Upper lobe of left lung (tissue), 6 donors: ENCODE results near the gene CTSF. TPM values are rescaled to one million over a fixed set of nuclear protein-coding genes. Genes with fewer than 3 reads are reported as not detected.

Experiments
- ATAC-seq, 2 donors: fragments of 200-7000 bp; cut with Tn5 transposase; one replicate each; pipeline ENCODE4 v1.9.1; 2022; ENCODE audit warnings: mild to moderate bottlenecking in 2 of 2, moderate library complexity in 2 of 2; ENCODE audit not compliant: low FRiP score in 2 of 2
- DNase-seq, 2 donors: peaks; one replicate each; pipeline ENCODE4 v3.0.0-alpha.2; 2019 to 2020
- H3K27ac ChIP-seq, 4 donors: fragments of 200-600 bp; sonication (generic); one replicate each; pipeline ENCODE4 v1.5.1; 2016 to 2019
- H3K27me3 ChIP-seq, 4 donors: fragments of 200-600 bp; sonication (generic); one replicate each; pipeline ENCODE4 v1.5.1; 2017 to 2019
- H3K36me3 ChIP-seq, 4 donors: fragments of 200-600 bp; sonication (generic); one replicate each; pipeline ENCODE4 v1.5.1; 2016 to 2019
- H3K4me1 ChIP-seq, 4 donors: fragments of 200-600 bp; sonication (generic); one replicate each; pipeline ENCODE4 v1.5.1; 2018 to 2019
- H3K4me3 ChIP-seq, 4 donors: fragments of 200-600 bp; sonication (generic); one replicate each; pipeline ENCODE4 v1.5.1; 2017 to 2019; ENCODE audit warnings: mild to moderate bottlenecking in 2 of 4, moderate library complexity in 1 of 4
- H3K9me3 ChIP-seq, 4 donors: fragments of 200-600 bp; sonication (generic); one replicate each; pipeline ENCODE4 v1.5.1; 2018 to 2019
- CTCF ChIP-seq, 6 experiments: fragments of 450-650 bp in 4 of 6; fragments of 200-600 bp in 2 of 6; sonication (generic) in 2 of 6; IDR thresholded peaks; one replicate each; pipeline ENCODE4 v1.5.1; 2016 to 2019; ENCODE audit warnings: antibody characterized with exemption in 6 of 6
- EP300 ChIP-seq, 4 donors: sonication (generic); formaldehyde crosslinking; IDR thresholded peaks; one replicate each; pipeline ENCODE4 v1.5.1; 2017; ENCODE audit warnings: antibody characterized with exemption in 4 of 4, control low read depth in 2 of 4
- POLR2A ChIP-seq, 4 donors: fragments of 450-650 bp; IDR thresholded peaks; one replicate each; pipeline ENCODE4 v1.5.1; 2016 to 2017; ENCODE audit warnings: antibody characterized with exemption in 4 of 4, mild to moderate bottlenecking in 2 of 4
- POLR2AphosphoS5 ChIP-seq, 2 donors: sonication (generic); formaldehyde crosslinking; IDR thresholded peaks; one replicate each; pipeline ENCODE4 v1.5.1; 2017; ENCODE audit warnings: antibody characterized with exemption in 2 of 2
- WGBS, 2 donors: methylation state at CpG; one replicate each; pipeline ENCODE4 v1.1.5; 2017 to 2018; 5-methylcytosine and 5-hydroxymethylcytosine counted together
- total RNA-seq, 6 donors: library from RNA; depleted of rRNA in 4 of 6; stranded (reverse); fragments of >200 nt in 4 of 6; gene quantifications; one replicate each; pipeline versions ENCODE4 v1.1.0 to v1.2.1, GENCODE V29; 2016 to 2021
- donor health status: DM: no; HTN: no; CAD: no; lungs with moderate emphysema.
- donor health status: DM: no; HTN: yes; CAD: no; lungs with severe emphysema.

Gene CTSF
- total RNA-seq, 6 donors from 2014 or later = 28.5 to 81.7 (median 40.3) TPM

GRCh38 chr11:66580803-66581202 is 12.4 kb upstream of the CTSF start:
- ATAC-seq (no peak), DNase-seq (no peak)
- Histone ChIP-seq H3K4me3 (no peak overlapping the region), H3K4me1 (peaks cover 3 to 8% (median 5%) of the 10 kb centered on the region in 4 donors), H3K36me3 (no peaks in the 10 kb centered on the region), H3K27me3 (no peaks in the 10 kb centered on the region), H3K9me3 (no peaks in the 10 kb centered on the region), H3K27ac (no peak overlapping the region)
- WGBS, 2 donors = 83 to 90% methylated on average over 5 of the region's 5 CpGs
- TF ChIP-seq EP300 (IDR thresholded peaks at IDR 0.05) (no peak), POLR2A (IDR thresholded peaks at IDR 0.05) (no peak), POLR2AphosphoS5 (IDR thresholded peaks at IDR 0.05) (no peak), CTCF (IDR thresholded peaks at IDR 0.05) (no peak)

DNA sequence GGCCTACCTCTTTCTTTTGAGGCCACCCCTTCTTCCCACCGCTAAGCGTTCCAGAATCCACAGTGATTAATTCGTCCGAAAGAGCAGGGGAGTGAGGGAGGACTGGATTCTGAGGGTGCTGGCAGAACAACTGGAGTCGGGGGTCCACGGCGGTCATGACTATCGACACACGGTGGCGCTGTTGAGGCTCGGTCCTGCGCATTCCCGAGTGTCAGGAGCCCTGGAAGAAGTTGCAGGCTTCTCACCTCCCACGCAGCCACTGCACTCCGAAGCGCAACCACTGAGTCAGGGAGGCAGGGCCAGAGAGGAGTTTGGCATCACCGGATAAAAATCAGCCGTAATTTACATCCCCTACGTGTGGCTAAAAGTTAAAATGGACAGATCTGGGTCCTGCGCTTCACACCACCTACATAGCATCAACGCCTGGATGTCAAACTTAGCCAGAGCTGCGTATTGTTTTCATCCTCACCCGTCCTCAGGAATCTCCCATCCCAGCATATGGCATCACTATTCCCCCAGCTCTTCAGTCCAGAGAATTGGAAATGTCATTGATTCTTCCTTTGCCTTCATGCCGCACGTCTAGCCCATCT is 10.7 kb upstream of the CTSF start:
- Histone ChIP-seq H3K27ac (no peak overlapping the region), H3K4me1 (peaks cover 3 to 8% (median 5%) of the 10 kb centered on the region in 4 donors), H3K9me3 (no peaks in the 10 kb centered on the region), H3K27me3 (no peaks in the 10 kb centered on the region), H3K36me3 (no peaks in the 10 kb centered on the region), H3K4me3 (no peak overlapping the region)
- TF ChIP-seq CTCF (IDR thresholded peaks at IDR 0.05) = peak; percentile 77 to 88 (median 86)
- no peak for TF ChIP-seq POLR2A (IDR thresholded peaks at IDR 0.05)
- TF ChIP-seq POLR2AphosphoS5 (IDR thresholded peaks at IDR 0.05) = no peak
- TF ChIP-seq EP300 (IDR thresholded peaks at IDR 0.05) = no peak
- peak; percentile 80 to 97 for ATAC-seq
- peak; percentile 83 to 87 for DNase-seq
- 16 to 24% methylated on average over 17 to 25 of the region's 25 CpGs for WGBS, 2 donors

DNA sequence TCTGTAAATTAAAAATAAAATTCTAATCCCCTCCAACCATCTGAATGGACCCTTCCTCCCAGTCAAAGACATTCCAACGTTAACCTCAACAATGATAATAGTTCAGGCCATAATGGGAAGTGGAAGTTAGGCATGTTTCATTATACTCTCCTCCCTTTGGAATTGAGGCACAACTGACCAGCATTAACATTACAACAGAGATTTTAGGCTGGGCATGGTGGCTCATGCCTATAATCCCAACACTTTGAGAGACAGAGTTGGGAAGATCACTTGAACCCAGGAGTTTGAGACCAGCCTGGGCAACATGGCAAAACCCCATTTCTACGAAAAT is 2.4 kb upstream of the CTSF start:
- Histone ChIP-seq H3K4me1 (peaks cover 10 to 17% (median 12%) of the 10 kb centered on the region in 4 donors), H3K9me3 (no peaks in the 10 kb centered on the region), H3K4me3 (no peak overlapping the region), H3K36me3 (peaks cover 0 to 3% (median 0%) of the 10 kb centered on the region in 4 donors), H3K27ac (no peak overlapping the region), H3K27me3 (no peaks in the 10 kb centered on the region)
- TF ChIP-seq EP300 (IDR thresholded peaks at IDR 0.05) = no peak
- no peak for TF ChIP-seq POLR2A (IDR thresholded peaks at IDR 0.05)
- TF ChIP-seq CTCF (IDR thresholded peaks at IDR 0.05) = no peak
- TF ChIP-seq POLR2AphosphoS5 (IDR thresholded peaks at IDR 0.05) = no peak
- WGBS, 2 donors = 70% methylated on average over 2 of the region's 2 CpGs
- DNase-seq = no peak
- ATAC-seq = no peak

DNA sequence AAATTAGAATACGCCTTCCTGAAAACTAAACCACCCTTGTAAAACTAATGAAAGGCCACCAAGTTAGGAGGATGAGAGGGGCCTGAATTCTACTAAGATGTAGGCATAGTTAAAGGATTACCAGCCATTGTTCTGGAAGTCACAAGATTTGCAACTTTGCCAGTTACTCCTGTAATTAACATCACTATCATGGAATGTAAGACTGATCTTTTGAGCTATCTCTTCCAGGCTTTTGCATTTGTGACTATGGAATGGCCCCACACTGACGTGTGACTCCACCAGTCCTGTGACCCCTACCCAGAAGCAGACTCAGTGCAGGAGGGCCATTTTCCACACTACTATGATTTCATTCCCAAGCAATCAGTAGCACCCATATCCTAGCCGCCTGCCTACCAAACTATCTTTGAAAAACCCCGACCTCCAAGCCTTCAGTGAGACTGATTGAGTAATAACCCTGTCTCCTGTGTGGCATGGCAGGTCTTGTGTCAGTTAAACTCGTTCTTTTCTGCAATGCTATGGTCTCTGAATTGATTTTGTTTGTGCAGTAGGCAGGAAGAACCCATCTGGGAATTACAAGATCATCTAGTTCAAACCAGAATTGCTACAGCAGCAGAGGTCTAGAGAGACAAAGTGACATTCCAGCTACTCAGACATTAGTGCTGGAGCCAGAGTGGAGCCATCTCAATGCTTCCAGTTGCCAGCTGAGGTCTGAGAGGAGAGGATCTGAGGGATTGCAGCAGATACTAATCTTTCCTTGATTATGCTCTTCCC is 1.9 kb upstream of the CTSF start:
- Histone ChIP-seq H3K27me3 (no peaks in the 10 kb centered on the region), H3K4me1 (peaks cover 10 to 17% (median 12%) of the 10 kb centered on the region in 4 donors), H3K36me3 (peaks cover 0 to 8% (median 0%) of the 10 kb centered on the region in 4 donors), H3K4me3 (no peak overlapping the region), H3K9me3 (no peaks in the 10 kb centered on the region), H3K27ac (no peak overlapping the region)
- WGBS, 2 donors = 58 to 66% methylated on average over 5 of the region's 5 CpGs
- no peak for ATAC-seq
- TF ChIP-seq CTCF (IDR thresholded peaks at IDR 0.05) = no peak
- no peak for TF ChIP-seq POLR2A (IDR thresholded peaks at IDR 0.05)
- TF ChIP-seq POLR2AphosphoS5 (IDR thresholded peaks at IDR 0.05) = no peak
- no peak for TF ChIP-seq EP300 (IDR thresholded peaks at IDR 0.05)
- no peak for DNase-seq
